GM13977 (cell line): Measurements from ENCODE around the gene ABCG8.

Experiments
- DNase-seq: peaks from one replicate; pipeline ENCODE4 v3.0.0; 2012; ENCODE audit warnings: low spot score
- in situ Hi-C: fragments of 300-500 bp; cut with MboI; formaldehyde crosslinking; loops from one replicate; pipeline ENCODE4 v1.12.0; 2022; ENCODE audit warnings: low sequenced_read_pairs, low pct_unique_long_range_greater_than_20kb, mixed read lengths, inconsistent platforms; ENCODE audit not compliant: unreplicated experiment
- TF ChIP-seq, protein P1 (sequence below): IDR thresholded peaks from 2 replicates; pipeline ENCODE4 v1.5.1; 2012; ENCODE audit warnings: mild to moderate bottlenecking, control low read depth; ENCODE audit not compliant: insufficient read depth; ENCODE audit errors: extremely low read depth, missing control alignments

Gene ABCG8

DNA sequence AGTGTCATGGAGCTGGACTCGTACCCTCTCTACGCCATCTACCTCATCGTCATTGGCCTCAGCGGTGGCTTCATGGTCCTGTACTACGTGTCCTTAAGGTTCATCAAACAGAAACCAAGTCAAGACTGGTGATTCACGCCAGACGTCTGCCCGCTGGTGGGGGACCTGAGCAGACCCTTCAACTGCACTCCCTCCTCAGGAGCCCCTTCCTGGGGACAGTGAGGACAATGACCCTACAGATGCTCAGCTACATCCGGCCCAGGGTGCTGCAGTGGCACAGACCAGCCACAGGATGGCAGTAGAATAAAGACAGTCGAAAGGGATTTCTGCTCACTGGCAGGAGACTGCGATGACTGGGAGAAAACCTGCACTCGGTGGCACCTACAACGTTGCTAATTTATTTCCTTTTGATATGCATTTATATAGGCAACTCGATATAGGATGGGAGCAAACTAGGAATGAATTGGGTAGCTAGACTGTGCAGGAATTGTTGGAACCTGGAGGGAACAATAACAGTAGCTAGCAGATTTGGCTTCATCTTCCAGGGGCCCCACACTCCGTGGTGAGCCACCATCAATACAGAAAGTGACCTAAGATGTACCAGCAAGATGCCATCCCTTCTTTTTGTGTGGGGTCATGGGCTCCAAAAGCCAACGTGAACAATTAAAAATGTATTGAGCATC is 39.2 kb downstream of the ABCG8 start:
- TF ChIP-seq, protein P1, sequence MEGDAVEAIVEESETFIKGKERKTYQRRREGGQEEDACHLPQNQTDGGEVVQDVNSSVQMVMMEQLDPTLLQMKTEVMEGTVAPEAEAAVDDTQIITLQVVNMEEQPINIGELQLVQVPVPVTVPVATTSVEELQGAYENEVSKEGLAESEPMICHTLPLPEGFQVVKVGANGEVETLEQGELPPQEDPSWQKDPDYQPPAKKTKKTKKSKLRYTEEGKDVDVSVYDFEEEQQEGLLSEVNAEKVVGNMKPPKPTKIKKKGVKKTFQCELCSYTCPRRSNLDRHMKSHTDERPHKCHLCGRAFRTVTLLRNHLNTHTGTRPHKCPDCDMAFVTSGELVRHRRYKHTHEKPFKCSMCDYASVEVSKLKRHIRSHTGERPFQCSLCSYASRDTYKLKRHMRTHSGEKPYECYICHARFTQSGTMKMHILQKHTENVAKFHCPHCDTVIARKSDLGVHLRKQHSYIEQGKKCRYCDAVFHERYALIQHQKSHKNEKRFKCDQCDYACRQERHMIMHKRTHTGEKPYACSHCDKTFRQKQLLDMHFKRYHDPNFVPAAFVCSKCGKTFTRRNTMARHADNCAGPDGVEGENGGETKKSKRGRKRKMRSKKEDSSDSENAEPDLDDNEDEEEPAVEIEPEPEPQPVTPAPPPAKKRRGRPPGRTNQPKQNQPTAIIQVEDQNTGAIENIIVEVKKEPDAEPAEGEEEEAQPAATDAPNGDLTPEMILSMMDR: peak; percentile 98
- in situ Hi-C loops: no loop called here
- peak; percentile 76 for DNase-seq

GRCh38 chr2:43879261-43879660 is 40.5 kb downstream of the ABCG8 start:
- TF ChIP-seq, protein P1: no peak
- in situ Hi-C loops: no loop called here
- no peak for DNase-seq

DNA sequence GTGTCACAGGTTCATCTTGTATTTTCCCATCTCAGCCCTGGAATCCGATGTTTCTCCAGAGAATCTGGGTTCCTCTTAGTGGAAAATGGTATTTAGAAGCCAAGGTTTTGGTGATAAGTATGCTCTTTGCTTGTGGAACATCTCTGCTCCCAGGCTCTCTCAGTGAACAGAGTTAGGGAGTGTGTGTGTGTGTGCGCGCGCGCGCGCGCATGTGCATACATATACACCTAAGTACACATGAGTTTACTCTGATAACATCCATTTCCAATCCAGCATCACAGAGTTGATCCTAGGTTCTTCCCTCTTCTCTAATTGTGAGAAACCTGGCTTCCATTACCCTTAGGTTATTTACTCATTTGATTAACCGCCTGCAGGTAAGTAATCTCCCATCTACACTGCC is 41.7 kb downstream of the ABCG8 start:
- no peak for DNase-seq
- in situ Hi-C loops: no loop called here
- TF ChIP-seq, protein P1: no peak

DNA sequence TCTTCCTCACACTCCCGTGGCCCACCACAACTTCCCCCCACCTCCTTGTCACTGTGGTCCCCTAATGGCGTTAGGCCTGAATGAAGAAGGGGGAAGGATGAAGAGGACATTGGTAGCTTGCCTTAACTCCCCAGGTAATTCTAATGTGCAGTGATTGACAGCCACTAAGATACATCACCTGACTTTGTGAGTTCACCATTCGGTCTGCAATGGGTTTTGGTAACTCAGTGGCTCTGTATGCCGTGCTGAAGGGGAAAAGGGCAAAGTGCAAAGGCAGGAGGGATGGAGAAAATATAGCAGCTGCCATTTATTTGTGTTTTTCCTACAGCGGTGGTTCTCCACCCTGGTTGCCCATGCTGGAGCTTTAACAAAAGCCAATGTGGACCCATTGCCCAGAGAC is 42.2 kb downstream of the ABCG8 start:
- in situ Hi-C loops: no loop called here
- no peak for DNase-seq

DNA sequence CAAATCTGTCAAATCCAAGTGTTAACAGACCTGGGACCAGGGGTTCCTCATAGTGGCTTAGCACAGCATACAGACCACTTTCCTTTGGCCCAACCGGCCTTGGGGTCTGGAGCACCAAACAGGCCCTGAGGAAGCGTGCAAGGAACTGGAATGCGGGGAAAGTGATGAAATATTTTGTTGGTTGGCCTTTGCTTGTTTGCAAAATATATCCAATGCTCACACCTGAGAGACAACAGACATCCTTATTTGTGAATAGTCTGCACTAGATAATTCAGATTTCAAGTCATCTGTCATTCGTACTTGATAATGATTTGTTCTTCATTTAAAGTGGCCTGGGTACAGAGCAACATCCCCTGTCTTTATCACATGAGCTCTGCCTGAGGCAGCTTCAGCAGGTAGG is 43.5 kb downstream of the ABCG8 start:
- TF ChIP-seq, protein P1: no peak
- no peak for DNase-seq
- in situ Hi-C loops: no loop called here

More for the DNA sequence above, 42.2 kb downstream of the ABCG8 start:
- TF ChIP-seq, protein P1: no peak

GRCh38 chr2:43884689-43885088 is 45.9 kb downstream of the ABCG8 start:
- in situ Hi-C loops: no loop called here
- TF ChIP-seq, protein P1: no peak
- DNase-seq: no peak
